GM04504 (cell line): ENCODE measurements around the gene DOCK1.

ENCODE experiments used
- DNase-seq: peaks from one replicate; pipeline ENCODE4 v3.0.0-alpha.2; 2012; ENCODE audit warnings: low read depth

Gene DOCK1

GRCh38 chr10:127039435-127039834 is 134.2 kb downstream of the DOCK1 start:
- no peak for DNase-seq

DNA sequence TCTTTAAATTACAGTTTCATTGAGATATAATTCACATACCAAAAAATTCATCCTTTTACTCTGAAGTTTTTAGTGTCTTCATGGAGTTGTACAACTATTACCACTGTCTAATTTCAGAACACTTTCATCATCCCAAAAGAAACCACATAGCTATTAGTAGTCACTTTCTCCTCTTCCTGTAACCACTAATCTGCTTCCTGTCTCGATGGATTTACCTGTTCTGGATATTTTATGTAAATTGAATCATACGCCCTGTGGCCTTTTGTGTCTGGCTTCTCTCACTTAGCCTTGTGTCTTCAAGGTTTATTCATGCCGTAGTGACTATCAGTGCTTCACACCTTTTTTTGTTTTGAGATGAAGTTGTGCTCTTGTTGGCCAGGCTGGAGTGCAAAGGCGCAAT is 135.5 kb downstream of the DOCK1 start:
- DNase-seq, result no peak

DNA sequence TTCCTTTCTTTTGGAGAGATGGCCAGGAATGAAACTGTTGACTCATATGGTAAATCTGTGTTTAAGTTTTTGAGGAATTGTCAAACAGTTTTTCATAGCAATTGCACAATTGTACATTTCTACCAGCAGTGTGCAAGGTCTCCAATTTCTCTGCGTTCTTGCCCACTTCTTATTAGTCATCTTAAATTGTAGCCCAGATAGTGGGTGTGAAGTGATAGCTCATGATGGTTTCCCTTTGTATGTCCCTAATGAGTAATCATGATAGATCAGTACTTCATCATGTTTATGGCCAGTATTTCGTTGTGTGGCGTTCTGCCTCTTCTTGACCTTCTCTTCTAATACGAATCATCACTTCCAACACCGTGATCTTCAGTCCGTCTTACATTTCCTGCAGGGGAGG is 136.3 kb downstream of the DOCK1 start:
- peak; percentile 92 for DNase-seq

DNA sequence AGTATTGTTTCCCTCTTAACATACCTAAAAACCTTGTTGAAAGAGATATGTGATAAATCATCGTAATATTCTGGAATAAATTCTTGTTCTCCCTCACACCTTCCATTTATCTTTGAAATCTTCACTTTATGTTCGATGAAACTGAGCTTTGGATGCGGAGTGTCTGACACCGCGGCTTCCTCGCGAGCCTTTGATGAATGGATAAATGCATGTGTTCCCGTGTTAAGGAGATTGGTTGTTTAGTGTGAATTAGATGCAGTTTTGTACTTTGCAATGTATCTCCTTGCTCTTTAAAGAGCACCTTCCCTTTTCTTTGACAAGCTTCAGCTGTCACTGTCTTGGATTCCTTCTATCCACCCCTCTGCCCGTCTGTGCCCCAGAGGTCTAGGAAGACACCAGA is 138.1 kb downstream of the DOCK1 start:
- DNase-seq, result no peak

- DNase-seq, result no peak
Observed at GRCh38 chr10:127044186-127044585, 139.0 kb downstream of the DOCK1 start.

GRCh38 chr10:127046975-127047877 is 142.0 kb downstream of the DOCK1 start:
- DNase-seq, result no peak

DNA sequence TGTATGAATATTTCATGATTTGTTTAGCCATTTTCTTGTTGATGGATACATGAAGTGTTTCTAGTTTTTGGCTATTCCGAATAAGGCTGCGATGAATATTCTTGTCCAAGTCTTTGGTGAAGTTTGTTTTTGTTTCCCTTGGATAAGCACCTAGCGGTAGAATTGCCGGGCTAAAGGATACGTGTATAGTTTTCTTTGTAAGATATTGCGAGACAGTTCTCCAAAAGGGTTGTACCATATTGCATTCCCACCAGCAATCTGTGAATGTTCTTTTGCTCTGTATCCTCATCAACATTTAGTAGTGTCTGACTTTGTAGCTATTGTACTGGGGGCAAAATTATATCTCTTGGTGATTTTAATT is 142.6 kb downstream of the DOCK1 start:
- DNase-seq, result no peak

DNA sequence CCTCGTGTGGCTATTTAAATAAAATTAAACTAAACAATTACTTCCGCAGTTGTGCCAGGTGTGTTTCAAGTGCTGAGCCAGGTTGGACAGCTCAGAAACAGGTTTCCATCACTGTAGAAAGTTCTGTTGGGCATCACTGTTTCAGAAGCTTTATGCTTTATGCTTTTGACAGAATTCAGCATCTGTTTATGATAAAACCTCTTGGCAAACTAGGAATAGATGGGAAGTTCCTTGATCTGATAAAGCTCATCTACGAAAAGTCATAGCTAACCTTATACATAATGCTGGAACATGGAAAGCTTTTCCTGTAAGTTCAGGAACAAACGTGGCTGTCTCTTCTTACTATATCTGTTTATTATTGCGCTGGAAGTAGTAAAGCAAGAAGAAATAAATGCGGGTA is 143.4 kb downstream of the DOCK1 start:
- DNase-seq, result no peak

DNA sequence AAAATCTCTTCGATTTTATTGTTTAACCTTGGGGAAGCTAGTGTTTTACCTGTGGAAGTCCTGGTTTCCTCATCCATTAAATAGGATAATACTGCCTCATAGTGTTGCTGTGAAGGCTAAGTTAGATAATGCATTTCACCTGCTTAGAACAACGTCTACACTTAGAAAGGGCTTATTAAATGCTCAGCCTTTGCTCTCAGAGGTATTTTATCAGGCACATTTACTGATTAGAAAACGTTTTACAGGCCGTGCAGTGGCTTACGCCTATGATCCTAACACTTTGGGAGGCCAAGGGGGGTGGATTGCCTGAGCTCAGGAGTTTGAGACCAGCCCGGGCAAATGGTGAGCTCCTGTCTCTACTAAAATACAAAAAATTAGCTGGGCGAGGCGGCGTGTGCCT is 146.8 kb downstream of the DOCK1 start:
- DNase-seq, result no peak

GRCh38 chr10:127055263-127055662 is 150.0 kb downstream of the DOCK1 start:
- no peak for DNase-seq

GRCh38 chr10:127059314-127059713 is 154.1 kb downstream of the DOCK1 start:
- no peak for DNase-seq

- DNase-seq, result no peak
Observed at GRCh38 chr10:127063762-127064161, 158.5 kb downstream of the DOCK1 start.

DNA sequence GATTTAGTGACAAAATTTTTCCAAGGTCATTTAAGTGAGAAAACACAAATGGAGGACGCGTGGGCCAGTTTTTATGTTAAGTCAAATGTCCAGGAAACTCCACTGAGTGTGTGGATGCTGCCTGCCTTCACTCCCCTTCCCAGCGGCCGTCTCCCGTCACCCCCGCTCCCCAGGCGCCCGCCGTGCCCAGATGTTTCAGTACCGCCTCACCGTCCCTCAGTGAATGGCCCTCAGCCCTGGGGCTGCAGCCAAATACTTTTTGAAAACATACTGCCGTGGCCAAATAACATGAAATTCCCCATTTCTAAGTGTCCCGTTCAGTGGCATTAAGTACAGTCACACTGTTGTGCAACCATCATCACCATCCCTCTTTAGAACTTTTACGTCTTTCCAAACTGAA is 159.2 kb downstream of the DOCK1 start:
- DNase-seq, result no peak

- DNase-seq, result no peak
Observed at GRCh38 chr10:127067542-127068194, 162.4 kb downstream of the DOCK1 start.

- no peak for DNase-seq
Observed at GRCh38 chr10:127068485-127068884, 163.3 kb downstream of the DOCK1 start.

- DNase-seq, result no peak
Observed at GRCh38 chr10:127069436-127069835, 164.2 kb downstream of the DOCK1 start.

DNA sequence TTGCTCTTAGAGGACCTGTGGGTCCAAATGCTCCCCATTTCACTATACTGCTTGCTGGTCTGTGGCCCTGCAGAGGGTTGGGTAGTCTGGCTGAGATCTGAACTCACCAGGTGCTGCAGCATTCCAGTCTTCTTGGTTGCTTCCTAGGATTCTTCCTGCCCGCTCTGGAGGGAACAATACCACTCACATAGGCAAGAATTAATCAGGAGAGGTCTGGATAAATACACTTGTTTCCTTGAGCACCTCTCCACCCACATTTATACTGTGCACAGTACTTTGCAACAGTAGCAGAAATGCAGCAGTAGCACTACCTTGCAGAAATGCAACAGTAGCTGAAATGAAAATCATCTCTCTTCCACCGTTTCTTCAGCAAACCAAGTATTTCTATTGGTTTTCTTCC is 165.9 kb downstream of the DOCK1 start:
- DNase-seq, result no peak

DNA sequence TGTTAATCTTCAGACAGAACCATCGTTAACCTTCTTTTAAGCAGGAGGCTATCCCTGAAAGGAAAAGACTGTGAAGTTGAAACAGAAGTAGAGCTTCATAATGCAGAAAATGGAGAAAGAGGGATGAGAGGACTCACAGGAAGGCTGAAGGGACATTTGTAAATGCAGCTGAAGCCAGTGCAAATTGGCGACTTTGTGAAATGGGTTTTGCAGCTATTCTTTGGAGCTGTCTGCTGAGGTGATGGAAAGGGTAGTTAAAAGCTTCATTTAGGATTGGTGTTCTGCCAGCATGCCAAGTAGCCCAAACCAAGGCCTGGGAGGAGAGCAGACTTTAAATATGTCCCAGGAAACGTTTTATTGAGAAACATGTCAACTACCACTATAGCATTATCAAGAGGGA is 168.4 kb downstream of the DOCK1 start:
- DNase-seq, result no peak

DNA sequence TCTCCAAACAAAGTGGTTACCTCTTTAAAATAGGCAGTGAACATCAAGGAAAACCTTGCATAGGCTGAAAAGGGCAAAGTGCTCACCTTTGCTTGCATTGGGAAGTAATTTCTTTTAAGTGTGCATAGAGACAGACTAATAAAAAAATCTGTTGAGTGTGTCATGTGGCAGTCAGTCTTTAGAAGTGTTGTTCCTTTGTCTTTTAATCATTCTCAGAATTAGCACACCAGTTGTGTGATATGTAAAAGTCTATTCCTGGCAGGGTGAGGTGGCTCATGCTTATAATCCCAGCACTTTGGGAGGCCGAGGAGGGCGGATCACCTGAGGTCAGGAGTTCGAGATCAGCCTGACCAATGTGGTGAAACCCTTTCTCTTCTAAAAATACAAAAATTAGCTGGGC is 174.2 kb downstream of the DOCK1 start:
- no peak for DNase-seq

- DNase-seq, result no peak
Observed at GRCh38 chr10:127080317-127080716, 175.1 kb downstream of the DOCK1 start.

DNA sequence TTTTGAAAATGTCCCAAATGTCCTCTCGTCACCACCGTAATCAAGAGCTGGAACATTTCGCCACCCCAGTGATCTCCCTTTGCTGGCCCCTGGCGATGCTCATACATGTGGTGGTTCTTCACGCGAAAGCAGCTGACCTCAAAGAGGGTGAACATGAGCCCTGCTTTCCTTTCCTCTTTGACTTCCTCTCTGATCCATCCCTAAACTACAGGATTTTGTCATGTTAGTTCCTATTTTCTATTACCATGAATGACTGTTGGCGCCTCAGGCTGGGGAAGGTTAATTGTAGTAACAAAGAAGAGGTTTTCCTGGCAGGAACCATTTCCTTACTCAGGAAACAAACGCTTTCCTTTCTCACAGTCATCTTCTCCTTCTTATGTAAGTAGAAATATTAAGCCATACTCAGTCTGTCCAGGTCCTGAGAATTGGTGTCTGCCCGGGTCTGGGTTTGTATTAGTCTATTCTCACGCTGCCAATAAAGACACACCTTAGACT is 176.7 kb downstream of the DOCK1 start:
- DNase-seq, result no peak

GRCh38 chr10:127082651-127083050 is 177.4 kb downstream of the DOCK1 start:
- no peak for DNase-seq

- DNase-seq, result no peak
Observed at GRCh38 chr10:127085957-127086356, 180.7 kb downstream of the DOCK1 start.

DNA sequence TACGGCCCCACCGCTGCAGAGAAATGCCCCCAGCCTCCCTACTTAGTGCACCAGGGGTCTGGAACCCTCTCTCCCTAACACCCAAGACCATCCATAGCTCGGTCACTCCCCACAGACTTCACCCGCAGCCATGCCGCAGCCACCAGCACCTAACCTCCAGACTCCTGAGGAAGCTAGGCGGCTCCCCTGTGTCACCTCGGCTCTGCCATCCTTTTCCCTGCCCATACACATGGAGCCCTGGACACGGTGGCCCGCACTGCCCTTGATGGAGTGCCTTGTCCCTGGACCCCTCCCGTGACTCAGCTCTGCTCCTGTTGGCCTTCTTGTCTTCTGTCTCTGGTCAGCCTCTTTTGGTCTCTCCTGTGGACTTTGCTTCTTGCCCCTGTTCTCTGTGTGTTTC is 183.7 kb downstream of the DOCK1 start:
- DNase-seq, result no peak
